NCI-H2227 (cell line): ENCODE data around the gene DHCR24.

Experiments
- DNase-seq: peaks from one replicate; lab custom pipeline; 2025; ENCODE audit not compliant: unreplicated experiment; lab: John Stamatoyannopoulos, UW

Gene DHCR24

DNA sequence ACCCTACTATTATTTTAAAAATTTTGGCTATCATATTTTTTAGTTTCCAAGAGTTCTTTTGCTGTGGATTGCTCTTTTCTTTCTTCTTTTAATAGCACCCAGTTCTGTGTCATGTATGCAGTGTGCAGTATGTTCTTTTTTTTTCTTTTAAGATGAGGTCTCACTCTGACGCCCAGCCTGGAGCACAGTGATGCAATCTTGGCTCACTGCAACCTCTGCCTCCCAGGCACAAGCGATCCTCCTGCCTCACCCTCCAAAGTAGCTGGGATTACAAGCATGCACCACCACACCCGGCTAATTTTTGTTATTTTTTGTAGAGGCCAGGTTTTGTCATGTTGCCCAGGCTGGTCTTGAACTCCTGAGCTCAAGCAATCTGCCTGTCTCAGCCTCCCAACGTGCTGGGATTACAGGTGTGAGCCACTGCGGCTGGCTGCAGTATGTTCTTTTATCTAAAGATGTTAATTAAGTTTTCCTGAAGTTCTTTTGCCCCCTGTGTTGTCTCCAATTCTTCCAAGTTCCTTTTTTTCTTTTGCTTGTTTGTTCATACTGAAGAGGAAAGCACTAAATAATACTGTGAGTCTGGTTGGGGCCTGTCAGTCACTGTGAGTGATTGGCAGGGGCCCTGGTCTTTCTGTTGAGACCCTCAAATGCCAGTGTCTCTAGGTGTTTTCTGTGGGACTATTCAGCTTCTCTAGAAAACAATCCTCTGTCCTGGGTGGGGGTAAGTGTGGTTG lies 68.4 kb downstream of the DHCR24 start:
- no peak for DNase-seq

DNA sequence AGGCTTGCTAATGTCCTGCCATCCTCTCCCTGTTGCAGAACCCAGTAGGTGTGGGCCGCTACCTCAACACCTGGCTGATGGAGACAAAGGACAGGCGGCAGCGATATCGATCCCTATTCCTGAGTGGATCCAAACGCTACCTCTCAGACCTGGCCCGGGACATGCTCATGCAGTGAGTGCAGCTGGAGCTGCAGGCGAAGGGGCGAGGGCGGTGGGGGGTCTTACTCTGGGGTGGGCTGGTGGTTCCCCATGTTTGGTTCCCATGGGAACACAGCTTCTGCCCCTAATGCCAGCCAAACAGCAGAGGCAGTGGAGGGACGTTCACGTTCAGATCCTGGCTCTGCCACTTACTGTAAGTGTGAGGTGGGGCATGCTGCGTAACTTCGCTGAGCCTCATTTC lies 70.0 kb downstream of the DHCR24 start:
- no peak for DNase-seq

DNA sequence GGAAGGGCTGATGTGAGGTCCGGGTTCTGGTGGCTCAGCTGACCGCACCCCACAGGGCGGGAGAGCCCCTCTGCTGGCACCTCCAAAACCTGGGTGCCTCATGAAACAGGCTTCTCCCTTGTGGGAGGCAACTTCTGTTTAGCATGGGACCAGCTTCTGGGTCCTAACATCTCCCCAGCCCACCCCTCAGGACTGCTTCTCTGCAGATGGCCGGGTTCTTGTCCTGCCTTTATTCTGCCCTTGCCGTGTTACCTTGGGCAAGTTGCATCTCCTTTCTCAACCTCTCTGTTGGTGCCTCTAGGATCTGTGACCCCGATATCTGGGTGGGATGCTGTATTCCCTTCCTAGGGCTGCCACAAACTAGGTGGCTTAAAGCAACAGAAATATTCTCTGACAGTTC lies 70.9 kb downstream of the DHCR24 start:
- DNase-seq = no peak

DNA sequence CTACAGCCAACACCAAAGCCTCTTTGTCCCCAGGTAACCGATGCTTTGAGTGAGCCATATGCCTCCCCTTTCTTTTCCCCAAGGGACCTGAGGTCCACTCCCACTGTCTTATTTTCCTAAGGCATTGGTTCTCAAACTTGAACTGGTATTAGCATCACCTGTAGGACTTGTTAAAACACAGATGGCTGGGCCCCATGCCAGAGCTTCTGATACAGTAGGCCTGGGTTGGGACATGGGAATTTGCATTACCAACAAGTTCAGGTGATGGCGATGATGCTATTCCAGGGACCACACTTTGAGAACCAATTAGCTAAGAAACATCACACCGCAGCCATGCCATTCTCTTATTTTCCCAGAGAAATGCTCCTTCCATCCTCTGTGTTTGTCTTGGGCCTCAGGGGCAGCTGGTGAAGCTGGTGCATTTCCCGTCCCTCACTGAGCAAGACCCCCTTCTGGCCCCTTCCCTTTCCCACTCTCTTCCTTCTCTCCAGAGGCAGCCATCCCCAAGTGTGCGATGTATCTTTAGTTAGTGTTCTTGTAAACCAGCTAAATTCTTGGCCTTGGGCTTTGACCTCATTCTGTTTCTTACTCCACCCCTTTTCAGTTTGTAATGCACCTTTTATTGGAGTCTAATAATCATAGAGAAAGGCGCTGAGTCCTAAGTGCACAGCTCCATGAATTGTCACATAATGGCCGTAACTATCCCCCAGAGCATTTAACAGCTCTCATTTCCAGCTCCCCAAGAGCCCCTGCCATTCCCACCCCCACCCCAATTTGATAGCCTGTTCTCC lies 71.7 kb downstream of the DHCR24 start:
- DNase-seq = peak; percentile 25

DNA sequence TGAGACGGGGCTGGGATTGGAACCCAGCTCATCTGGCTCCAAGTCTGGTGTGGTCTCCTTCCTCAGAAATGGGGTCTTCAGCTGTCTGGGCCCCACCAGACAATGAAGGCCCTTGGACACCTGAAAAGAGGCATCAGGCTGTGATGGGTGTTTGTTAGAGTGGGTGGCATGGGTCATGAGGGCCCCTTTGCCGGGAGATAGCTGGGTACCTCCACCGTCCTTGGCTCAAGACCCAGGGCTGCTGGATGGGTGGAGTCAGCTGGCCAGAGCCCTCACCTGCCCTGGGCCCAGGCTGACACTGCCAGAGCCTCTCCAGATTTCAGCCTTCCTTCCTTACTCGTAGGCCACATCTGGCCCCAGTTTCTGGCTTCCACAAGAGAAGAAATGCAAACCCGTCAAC lies 72.4 kb downstream of the DHCR24 start:
- no peak for DNase-seq

DNA sequence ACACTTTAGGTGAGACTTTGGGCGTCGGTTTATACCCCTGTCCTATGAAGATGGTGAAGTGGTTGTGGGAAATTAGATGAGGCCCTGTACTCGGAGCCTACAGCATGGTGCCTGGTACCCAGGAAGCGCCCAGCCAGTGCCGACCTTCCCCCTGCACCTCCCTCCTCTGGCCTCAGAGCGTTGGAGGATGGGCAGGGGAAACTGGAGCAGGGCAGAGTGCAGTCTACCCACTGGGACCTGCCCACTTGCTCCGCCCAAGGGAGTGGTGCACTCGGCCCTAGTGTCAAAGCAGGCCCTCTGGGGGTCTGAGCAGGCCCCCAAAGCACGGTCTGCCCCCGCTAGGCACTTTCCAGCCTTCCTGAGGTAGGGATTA lies 72.9 kb downstream of the DHCR24 start:
- DNase-seq = no peak

DNA sequence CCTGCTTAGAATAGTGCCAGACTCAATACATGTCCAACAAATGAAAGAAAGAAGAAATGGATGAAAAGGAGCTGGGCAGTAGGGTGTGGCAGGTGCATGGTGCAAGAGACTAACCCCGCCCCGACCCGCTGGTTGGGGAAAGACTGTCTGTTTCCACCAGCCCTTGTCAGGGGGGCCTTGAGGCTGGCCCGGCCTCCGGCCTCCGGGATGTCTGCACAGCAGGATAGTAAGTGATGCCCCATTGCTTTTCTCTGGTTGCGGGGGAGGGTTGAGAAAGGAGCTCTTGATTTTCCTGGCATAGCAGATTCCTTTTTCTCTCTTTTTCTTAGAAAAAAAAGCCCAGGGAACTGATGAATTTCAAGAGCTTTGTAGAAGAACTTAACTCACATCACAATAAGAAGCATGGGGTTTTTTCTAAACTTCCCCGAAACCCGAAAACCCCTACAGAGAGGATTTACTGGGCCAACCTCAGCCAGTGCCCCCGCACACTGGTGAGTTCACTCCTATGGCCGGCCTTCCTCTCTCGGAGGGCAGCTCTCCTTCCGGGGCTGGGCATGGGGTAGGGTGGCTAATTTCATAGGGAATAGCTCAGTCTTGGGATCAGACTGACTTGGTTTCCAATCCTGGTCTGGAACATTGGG lies 73.4 kb downstream of the DHCR24 start:
- DNase-seq = no peak

DNA sequence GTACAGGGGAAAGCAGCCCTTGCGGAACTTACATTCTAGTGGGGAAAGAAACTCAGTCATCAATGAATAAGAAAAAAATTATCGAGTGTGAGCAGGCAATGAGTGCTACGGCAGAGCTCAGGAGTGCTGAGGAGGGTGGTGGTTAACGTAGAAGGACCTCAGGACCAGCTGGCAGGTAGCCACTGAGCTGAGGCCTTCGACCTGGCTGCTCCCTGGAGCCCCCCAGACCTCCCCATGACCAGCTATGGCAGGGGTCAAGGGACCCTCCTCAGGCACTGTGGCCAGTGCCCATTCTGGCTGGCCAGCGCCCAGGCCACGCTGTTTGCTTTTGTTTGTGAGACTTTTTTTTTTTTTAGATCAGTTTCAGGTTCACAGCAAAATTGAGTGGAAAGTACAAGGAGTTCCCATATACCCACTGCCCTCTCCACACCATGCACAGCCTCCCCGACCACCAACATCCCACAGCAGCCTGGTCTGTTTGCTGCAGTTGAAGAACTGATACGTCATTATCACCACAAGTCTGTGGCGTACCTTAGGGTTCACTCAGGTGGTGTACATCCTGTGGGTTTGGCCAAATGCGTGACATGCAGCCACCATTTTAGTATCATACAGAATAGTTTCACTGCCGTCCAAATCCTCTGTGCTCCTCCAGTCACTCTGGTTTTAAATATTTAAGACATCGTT lies 74.1 kb downstream of the DHCR24 start:
- no peak for DNase-seq

DNA sequence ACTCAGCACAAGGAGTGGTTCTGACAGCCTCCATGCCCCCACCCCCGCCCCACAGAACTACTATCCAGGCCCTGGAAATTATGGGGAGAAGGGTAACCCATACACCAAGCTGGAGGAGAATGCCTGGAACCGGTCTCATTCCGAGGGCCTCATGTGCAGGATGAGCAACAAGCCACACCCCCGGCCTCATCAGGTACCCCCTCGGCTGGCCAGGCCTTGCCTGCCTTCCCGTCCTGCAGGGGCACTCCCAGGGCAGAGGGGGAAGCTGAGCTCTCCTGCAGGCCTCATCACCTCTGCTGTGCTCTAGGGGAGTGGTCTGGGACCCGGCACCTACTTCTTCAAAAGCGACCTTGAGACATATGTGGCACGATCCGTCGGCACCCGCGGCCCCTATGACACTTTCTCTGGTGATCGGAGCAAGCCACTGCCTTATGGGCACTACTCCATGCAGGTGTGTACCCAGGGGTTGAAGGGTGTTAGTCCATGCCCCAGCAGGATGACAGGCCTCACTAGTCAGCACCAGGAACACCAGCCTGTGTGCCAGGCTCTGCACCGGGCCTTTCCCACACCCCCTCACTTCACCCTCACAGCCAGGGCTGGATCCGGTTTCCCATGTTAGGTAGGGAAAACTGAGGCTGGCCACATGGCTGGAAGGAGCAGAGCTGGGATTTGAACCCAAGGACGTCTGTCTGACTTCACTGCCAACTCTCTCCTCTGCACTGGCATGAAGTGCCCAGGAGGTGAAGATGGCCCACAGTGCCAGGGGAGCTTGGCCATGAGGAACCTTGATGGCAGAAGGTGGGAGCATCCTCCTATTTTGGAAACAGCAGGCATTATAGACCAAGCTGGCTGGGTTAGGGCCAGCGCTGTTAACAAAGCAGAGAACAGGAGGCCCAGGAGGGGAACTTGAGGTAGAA lies 75.0 kb downstream of the DHCR24 start:
- no peak for DNase-seq

DNA sequence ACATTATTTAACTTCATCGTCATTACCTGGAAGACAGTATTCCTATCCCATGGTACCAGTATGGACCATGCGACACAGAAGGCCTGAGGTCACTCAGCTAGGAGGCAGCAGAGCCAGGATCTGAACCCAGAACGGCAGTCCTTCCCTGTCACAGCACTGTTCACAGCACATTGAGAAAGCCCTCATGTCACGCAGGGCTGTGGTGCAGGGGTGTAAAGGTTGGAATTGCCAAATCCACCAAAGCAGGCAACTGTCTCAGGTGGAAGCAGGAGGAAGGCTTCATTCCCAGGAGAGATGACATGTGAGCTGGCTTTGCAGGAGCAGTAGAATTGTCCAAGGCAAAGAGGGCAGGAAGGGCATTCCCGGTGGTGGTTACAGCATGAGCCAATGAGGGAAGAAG lies 75.9 kb downstream of the DHCR24 start:
- DNase-seq = no peak

DNA sequence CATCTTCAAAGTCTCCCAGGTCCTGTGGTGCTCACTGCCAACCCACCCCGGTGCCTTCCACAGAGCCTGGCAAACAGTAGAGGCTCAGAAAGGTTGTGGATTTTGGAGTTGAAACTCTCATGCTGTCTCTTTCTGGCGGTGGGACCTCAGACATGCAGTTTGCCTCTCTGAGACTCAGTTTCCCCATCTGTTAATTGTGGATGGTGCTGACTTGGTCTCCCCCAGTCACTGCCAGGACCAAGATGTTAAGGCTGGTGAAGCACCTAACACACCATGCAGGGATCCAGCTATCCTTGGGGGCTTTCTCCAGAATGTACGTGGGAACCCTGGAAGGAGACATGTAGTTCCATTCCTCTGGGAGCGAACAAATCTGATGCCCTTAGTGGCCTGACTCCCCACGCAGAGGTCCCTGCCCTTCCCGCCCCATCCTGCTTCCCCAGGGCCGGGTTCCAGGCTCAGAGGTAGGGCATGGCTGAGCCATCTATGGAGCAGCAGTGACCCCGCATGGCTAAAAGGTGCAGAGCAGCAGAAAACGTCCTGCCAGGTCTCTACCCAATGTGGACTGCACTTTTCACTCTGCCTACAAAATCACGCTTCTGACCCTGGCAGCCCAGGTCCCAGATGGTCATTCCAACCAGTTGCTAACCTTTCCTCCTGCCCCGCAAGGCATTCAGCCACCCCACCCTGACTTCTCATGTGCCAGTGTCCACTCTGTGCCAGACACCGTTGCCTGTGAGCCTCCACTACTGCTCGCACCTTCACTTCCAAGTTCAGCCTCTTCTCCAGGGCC lies 76.6 kb downstream of the DHCR24 start:
- peak; percentile 78 for DNase-seq

DNA sequence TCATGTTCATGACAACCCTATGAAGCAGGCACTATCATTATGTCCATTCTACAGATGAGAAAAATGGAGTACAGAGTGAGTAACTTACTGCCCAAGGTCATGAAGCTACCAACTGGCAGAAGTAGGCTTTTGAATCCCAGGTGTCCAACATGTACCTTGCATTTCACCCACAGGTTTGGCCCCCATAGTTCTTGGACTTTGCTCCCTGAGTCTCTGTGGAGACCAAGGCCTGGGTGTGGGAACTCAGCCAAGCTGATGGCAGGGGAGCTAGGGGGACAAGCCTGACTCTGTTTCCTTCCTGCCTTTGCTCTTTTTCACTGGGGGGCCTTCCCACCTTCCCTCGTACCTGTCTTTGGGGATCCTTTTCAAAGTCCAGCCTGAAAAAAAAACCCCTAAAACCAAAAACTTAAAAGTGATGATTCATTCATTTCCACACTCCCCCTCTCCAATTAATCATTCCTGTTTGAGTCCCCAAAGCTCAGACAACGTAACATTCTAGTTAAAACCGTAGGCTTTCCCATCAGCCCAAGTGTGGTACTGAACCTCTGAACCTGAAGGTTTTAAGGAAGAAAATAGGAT lies 77.4 kb downstream of the DHCR24 start:
- DNase-seq = no peak

DNA sequence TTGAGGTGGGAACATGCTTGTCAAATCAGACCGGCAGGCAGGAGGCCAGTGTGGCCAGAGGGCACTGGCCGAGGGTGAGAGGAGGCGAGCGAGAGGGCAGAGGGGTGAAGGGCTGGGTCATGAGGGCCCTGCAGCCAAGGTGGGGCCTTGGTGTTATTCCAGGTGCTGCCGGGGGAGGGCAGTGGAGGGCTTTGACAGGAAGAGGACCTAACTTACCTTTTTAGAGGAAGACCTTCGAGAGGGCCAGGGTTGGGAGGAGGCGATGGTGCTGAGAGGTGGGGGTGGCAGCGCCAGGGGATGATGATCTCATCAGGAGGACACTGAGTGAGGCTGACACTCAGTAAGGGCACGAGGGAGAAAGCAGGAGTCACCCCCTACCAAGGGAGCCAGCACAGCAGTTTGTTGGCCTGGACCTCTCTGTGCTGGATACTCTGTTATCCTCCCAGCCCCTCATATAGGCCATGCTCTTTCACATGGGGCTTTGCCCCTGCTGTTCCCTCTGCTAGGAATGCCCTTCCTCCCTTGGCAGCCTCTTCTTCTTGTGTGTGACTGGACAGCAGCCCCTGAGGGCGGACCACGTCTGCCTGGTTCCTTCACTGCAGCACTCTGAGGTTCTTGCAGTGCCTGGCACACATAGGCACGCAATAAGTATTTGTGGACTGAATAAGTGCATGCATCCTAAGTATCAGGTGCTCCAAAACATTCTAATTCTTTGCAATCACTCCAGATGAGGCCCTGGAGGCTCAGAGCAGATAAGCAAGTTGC lies 78.4 kb downstream of the DHCR24 start:
- DNase-seq = no peak

DNA sequence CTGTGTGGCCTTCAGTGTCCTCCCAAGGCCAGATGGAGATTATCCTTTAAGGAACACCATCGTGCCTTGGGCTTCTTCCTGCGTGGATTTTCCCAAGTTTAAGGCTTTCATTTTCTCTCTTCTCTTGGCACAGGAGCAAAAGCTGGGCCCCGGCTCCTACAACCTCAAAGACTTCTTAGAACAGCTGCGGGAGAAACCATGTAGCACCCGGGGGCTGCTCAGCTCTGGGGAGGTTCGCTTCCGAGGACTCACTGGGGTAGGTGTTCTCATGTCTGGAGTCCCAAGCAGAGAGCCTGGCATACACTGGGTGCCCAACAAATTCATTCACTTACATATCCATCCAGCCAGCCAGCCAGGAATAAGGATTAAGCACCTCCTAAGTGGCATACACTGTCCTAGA lies 79.2 kb downstream of the DHCR24 start:
- no peak for DNase-seq

DNA sequence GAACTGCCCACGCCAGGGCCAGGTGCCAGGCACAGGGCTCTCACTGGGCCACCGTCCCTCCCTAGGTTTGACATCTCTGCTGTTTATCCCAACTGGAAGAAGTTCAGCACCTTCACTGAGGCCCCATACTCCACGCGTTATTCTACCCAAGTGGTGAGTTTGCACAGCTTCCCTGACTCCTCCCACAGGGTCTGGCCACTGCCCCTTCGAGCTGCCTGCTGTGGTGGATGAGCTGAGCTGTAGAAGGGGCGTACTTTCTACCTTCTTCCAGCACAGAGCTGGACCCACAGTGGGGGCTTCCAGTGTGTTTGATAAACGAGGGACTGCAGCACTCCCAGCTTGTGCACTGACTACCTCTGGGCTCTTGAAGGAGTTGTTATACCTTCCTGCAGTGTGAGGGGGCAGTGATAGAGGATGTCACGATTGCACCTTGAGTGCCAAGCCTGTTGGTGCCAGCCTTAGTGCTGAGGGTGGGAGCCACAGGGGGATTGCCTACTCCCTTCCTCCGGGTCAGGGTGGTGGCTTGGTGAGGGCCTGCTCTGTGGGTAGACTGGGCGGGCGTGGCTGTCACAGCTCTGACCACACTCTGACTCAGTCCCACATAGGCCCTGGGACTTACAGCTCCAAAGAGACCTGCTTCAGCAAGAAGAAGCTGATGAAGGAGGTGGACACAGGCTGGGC lies 79.9 kb downstream of the DHCR24 start:
- no peak for DNase-seq

DNA sequence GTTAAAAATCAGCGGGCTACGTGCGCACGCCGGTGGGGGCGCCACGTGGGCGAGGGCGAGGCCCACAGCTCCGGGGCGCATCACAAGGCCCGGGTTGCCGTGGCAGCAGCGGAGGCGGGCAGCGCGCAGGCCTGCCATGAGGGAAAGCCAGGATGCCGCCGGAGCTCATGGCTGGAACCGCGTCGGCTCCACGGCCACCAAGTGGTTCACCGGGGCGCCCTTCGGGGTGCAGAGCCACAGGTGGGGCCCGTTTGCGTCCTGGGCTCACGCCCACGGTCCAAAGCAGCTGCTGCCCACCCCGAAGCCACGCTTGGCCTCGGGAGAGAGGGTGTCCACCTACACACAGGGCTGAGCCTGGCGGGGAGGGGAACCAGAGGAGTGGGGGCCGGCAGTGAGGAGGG lies 81.0 kb downstream of the DHCR24 start:
- DNase-seq = no peak

DNA sequence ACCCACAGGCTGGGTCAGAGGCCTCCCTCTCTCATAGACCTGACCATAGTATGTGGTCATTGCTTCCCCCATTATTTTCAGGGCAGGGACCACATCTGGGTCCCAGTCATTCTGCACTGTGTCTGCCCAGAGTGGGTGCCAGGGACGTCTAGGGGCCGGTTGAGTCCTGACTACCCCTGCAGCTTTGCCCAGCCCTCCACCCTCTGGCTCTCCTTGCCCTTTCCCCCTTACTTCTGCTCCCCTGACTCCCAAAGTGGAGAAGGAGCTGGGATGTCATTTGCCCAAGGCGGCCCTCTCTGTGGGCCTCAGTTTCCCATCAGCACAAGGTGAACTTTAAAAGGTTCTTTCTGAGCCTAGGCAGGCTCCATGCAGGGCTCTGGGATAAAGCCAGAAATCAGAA lies 81.5 kb downstream of the DHCR24 start:
- DNase-seq = no peak

DNA sequence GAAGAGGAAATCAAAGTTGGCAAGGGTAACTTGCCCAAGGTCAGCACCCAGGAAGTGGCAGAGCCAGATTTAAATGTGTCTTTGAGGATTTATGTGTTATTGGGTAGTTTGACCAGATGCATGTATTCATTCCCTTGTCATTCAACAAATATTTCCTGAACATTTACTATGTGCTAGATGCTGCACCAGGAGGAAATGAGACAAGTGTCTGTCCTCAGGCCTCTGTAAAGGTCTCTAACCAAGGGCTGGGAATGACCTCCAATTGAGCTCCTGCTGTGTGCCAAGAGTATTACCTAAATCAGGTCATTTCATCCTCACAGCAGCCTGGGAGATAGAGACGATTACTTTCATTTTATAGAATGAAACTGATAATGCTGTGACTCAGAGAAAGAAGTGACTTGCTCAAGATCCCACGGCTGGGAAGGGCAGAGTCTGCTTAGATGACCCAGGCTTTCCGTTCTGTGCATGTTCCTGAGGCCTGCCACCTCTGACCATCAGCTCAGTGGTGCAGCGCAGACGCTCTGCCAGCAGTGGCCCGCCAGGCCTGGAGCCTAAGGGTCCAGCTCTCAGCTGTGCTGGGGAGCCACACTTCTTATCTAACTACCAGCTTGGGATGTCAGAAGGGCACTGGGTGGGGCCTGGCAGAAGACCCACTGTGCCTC lies 82.4 kb downstream of the DHCR24 start:
- DNase-seq = no peak
